Lower lobe of right lung (tissue), 2 donors: ENCODE measurements around the gene CDK19. TPM values are rescaled to one million over a fixed set of nuclear protein-coding genes. Genes with fewer than 3 reads are reported as not detected.

Experiments used
- ATAC-seq, 2 donors: fragments of 200-7000 bp; cut with Tn5 transposase; one replicate each; pipeline ENCODE4 v1.9.1; 2020 to 2022; ENCODE audit warnings: mild to moderate bottlenecking in 2 of 2, moderate library complexity in 2 of 2
- DNase-seq: peaks from one replicate; pipeline ENCODE4 v3.0.0-alpha.2; 2020
- H3K27ac ChIP-seq: fragments of 200-600 bp; one replicate; pipeline ENCODE4 v1.8.0; 2022
- H3K27me3 ChIP-seq: fragments of 200-600 bp; one replicate; pipeline ENCODE4 v1.8.0; 2022; ENCODE audit warnings: low read depth
- H3K36me3 ChIP-seq: fragments of 200-600 bp; one replicate; pipeline ENCODE4 v1.8.0; 2022; ENCODE audit warnings: mild to moderate bottlenecking
- H3K4me1 ChIP-seq: fragments of 200-600 bp; one replicate; pipeline ENCODE4 v1.8.0; 2022
- H3K4me3 ChIP-seq: fragments of 200-600 bp; one replicate; pipeline ENCODE4 v1.8.0; 2022; ENCODE audit warnings: mild to moderate bottlenecking
- H3K9me3 ChIP-seq: fragments of 200-600 bp; one replicate; pipeline ENCODE4 v1.8.0; 2022
- CTCF ChIP-seq: fragments of 200-600 bp; IDR thresholded peaks from one replicate; pipeline ENCODE4 v1.8.0; 2022; ENCODE audit warnings: antibody characterized with exemption, mild to moderate bottlenecking
- intact Hi-C: fragments of 100-400 bp; cut with DNase I; formaldehyde crosslinking; loops from one replicate; pipeline ENCODE4 v1.11.0; 2022
- total RNA-seq: library from RNA; stranded (reverse); fragmentation: NEBNext Ultra II Directional; extraction: Animal tissue kit (Norgen Biotek cat#: 25700); gene quantifications from one replicate; pipeline ENCODE4 v1.2.1, GENCODE V29; 2021
- donor health status: DM: no; HTN: yes; CAD: no; lungs with severe emphysema.

The CDK19 gene
- total RNA-seq, 1 donor from 2014 or later = 26.0 TPM

- no peak for ATAC-seq
- H3K9me3 ChIP-seq = no peaks in the 10 kb centered on the region
- H3K4me3 ChIP-seq = no peak overlapping the region
- intact Hi-C loops = no loop called here
- H3K27ac ChIP-seq = no peak overlapping the region
- no peaks in the 10 kb centered on the region for H3K4me1 ChIP-seq
- no peak for DNase-seq
- no peaks in the 10 kb centered on the region for H3K36me3 ChIP-seq
- TF ChIP-seq CTCF = no peak
- H3K27me3 ChIP-seq = no peaks in the 10 kb centered on the region
Observed at GRCh38 chr6:110833831-110834230, 18.6 kb upstream of the CDK19 start.

- Histone ChIP-seq H3K27ac (no peak overlapping the region), H3K27me3 (no peaks in the 10 kb centered on the region), H3K36me3 (no peaks in the 10 kb centered on the region), H3K4me3 (no peak overlapping the region), H3K9me3 (no peaks in the 10 kb centered on the region), H3K4me1 (peaks cover 11% of the 10 kb centered on the region)
- no peak for TF ChIP-seq CTCF
- ATAC-seq = peak; percentile 19 to 56
- no peak for DNase-seq
- intact Hi-C loops = no loop called here
Observed at GRCh38 chr6:110831405-110831804, 16.1 kb upstream of the CDK19 start.

- no peak for TF ChIP-seq CTCF
- Histone ChIP-seq H3K4me1 (peaks cover 11% of the 10 kb centered on the region), H3K36me3 (no peaks in the 10 kb centered on the region), H3K27ac (no peak overlapping the region), H3K9me3 (no peaks in the 10 kb centered on the region), H3K27me3 (no peaks in the 10 kb centered on the region), H3K4me3 (no peak overlapping the region)
- ATAC-seq (no peak), DNase-seq (no peak)
- intact Hi-C loops = loop anchor here (10.0 kb wide), 1 partner anchor 46 kb away; the partner anchor contains the start of gene AMD1
Observed at GRCh38 chr6:110828396-110828795, 13.1 kb upstream of the CDK19 start.

- H3K4me1 ChIP-seq = peaks cover 27% of the 10 kb centered on the region
- DNase-seq (peak; percentile 69), ATAC-seq (peak; percentile 88 to 93)
- peak overlapping the region; percentile 76 for H3K27ac ChIP-seq
- H3K9me3 ChIP-seq = no peaks in the 10 kb centered on the region
- no peak overlapping the region for H3K4me3 ChIP-seq
- intact Hi-C loops = loop anchor here (10.0 kb wide), 1 partner anchor 48 kb away; the partner anchor contains the start of gene AMD1
- no peak for TF ChIP-seq CTCF
- H3K36me3 ChIP-seq = no peaks in the 10 kb centered on the region
- H3K27me3 ChIP-seq = no peaks in the 10 kb centered on the region
Observed at GRCh38 chr6:110826236-110827129, 11.2 kb upstream of the CDK19 start.

GRCh38 chr6:110823146-110823545 lies 7.9 kb upstream of the CDK19 start:
- DNase-seq = no peak
- no peaks in the 10 kb centered on the region for H3K9me3 ChIP-seq
- no peak overlapping the region for H3K4me3 ChIP-seq
- no peak for TF ChIP-seq CTCF
- ATAC-seq = no peak
- intact Hi-C loops = loop anchor here (10.0 kb wide), 1 partner anchor 52 kb away; the partner anchor contains the start of gene AMD1
- H3K36me3 ChIP-seq = no peaks in the 10 kb centered on the region
- no peaks in the 10 kb centered on the region for H3K27me3 ChIP-seq
- H3K27ac ChIP-seq = peak overlapping the region; percentile 5
- peaks cover 28% of the 10 kb centered on the region for H3K4me1 ChIP-seq
